ENCODE data around the gene CA14. TPM values are rescaled to one million over a fixed set of nuclear protein-coding genes. Genes with fewer than 3 reads are reported as not detected.

CA14 gene
- polyA plus RNA-seq, 1 of the 3 experiments (the other 2 are of a cell fraction) = 0.08 TPM

DNA sequence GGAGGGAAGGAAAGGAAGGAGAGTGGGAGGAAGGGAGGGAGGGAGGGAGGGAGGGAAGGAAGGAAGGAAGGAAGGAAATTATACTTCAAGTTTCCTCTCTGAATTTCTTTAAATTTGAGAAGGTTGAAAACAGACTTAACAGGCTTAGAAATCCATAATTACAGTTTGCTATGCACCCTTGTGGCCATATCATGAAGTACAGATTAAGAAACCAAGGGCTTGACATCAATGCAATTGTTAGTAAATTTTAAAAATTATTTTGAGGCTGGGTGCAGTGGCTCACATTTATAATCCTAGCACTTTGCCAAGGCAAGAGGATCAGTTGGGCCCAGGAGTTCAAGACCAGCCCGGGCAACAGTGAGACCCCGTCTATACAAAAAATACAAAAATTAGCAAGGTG, 36.0 kb upstream of the CA14 start (continued):
- TF ChIP-seq, protein P1, sequence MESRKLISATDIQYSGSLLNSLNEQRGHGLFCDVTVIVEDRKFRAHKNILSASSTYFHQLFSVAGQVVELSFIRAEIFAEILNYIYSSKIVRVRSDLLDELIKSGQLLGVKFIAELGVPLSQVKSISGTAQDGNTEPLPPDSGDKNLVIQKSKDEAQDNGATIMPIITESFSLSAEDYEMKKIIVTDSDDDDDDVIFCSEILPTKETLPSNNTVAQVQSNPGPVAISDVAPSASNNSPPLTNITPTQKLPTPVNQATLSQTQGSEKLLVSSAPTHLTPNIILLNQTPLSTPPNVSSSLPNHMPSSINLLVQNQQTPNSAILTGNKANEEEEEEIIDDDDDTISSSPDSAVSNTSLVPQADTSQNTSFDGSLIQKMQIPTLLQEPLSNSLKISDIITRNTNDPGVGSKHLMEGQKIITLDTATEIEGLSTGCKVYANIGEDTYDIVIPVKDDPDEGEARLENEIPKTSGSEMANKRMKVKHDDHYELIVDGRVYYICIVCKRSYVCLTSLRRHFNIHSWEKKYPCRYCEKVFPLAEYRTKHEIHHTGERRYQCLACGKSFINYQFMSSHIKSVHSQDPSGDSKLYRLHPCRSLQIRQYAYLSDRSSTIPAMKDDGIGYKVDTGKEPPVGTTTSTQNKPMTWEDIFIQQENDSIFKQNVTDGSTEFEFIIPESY (IDR thresholded peaks at IDR 0.05; ENCODE audit: borderline replicate concordance, low read depth) = no peak

DNA sequence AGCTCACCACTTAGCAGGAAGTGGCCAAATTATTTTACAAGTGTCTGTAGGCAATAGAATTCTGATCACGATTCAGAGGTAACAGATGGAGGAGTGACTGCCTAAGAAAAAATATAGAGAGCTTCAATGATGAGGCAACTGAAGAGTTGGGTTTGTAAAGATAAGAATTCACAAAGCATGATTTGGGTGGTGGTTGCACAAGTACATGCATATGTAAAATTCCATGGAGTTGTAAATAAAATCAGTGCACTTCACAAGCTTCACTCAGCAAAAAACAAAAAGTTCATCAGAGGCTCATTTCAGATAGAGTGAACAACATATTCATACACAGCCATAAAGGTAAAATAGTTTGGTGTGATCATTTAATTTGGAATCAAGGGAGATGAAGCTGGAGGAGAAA, 32.6 kb upstream of the CA14 start:
- TF ChIP-seq MXI1 (IDR thresholded peaks at IDR 0.05; ENCODE audit: low read depth, low read length) = no peak
- no peak for TF ChIP-seq POLR2AphosphoS5 (IDR thresholded peaks at IDR 0.05; ENCODE audit: low read depth, low read length)
- TF ChIP-seq GABPA (IDR thresholded peaks at IDR 0.05; ENCODE audit: low read depth) = no peak
- TF ChIP-seq, protein P1 (IDR thresholded peaks at IDR 0.05; ENCODE audit: borderline replicate concordance, low read depth) = no peak
- no peaks in the 10 kb centered on the region for H3K9me2 ChIP-seq
- H2AFZ ChIP-seq (ENCODE audit: low read depth) = no peak overlapping the region
- no peaks in the 10 kb centered on the region for H3K9me3 ChIP-seq
- H3F3A ChIP-seq (replicated peaks; ENCODE audit: insufficient read depth) = peaks cover 1% of the 10 kb centered on the region
- POLR2A ChIA-PET = no interaction called here
- H4K20me1 ChIP-seq (ENCODE audit: insufficient read depth) = no peaks in the 10 kb centered on the region
- H3K4me1 ChIP-seq (ENCODE audit: control insufficient read depth in 1 of 2, insufficient read depth in 2 of 2, low read depth in 1 of 2, low read length in 1 of 2) = no peaks in the 10 kb centered on the region
- H3K4me3 ChIP-seq (ENCODE audit: low read depth in 2 of 2, low read length in 1 of 2) = no peak overlapping the region
- CTCF ChIA-PET = interaction anchor here (1.0 to 2.1 kb wide), 4 partner anchors 31 to 152 kb away, joined by 3 to 5 read pairs (median 4); no protein-coding TSS in a partner anchor
- H3K27me3 ChIP-seq (ENCODE audit: insufficient read depth) = no peaks in the 10 kb centered on the region
- H3K27ac ChIP-seq (ENCODE audit: low read depth in 2 of 2, low read length in 1 of 2) = no peak overlapping the region
- peaks cover 39 to 74% of the 10 kb centered on the region in 2 experiments for H3K36me3 ChIP-seq (replicated peaks in 1 of 2; ENCODE audit: control insufficient read depth in 1 of 2, insufficient read depth in 2 of 2, low read length in 1 of 2)
- no peak overlapping the region for H3K4me2 ChIP-seq
- no peak overlapping the region for H3K9ac ChIP-seq
- DNase-seq = no peak
- H3K79me2 ChIP-seq (ENCODE audit: insufficient read depth) = peaks cover 15% of the 10 kb centered on the region
- 86% methylated on average over 1 of the region's 1 CpG for WGBS (ENCODE audit: low lambda C conversion rate)

DNA sequence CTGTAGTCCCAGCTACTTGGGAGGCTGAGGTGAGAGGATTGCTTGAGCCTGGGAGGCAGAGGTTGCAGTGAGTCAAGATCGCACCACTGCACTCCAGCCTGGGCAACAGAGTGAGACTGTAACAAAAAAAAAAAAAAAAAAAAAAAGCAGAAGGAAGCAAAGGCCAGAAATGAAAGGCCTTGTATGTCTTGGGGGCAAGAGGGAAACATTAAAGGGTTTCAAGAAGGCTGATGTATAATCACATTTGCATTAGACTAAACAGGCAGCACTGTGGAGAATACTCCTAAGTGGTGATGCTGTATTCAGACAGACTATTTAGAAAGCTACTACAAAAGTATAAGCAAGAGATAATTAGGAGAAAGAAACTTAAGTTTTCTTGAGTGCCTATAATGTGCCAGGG, 32.0 kb upstream of the CA14 start:
- Histone ChIP-seq H3K9ac (no peak overlapping the region), H3K4me1 (ENCODE audit: control insufficient read depth in 1 of 2, insufficient read depth in 2 of 2, low read depth in 1 of 2, low read length in 1 of 2) (no peaks in the 10 kb centered on the region), H3K4me2 (no peak overlapping the region), H3K4me3 (ENCODE audit: low read depth in 2 of 2, low read length in 1 of 2) (no peak overlapping the region), H3K79me2 (ENCODE audit: insufficient read depth) (peaks cover 21% of the 10 kb centered on the region), H4K20me1 (ENCODE audit: insufficient read depth) (no peaks in the 10 kb centered on the region), H2AFZ (ENCODE audit: low read depth) (no peak overlapping the region), H3F3A (replicated peaks; ENCODE audit: insufficient read depth) (peaks cover 3% of the 10 kb centered on the region), H3K27ac (ENCODE audit: low read depth in 2 of 2, low read length in 1 of 2) (no peak overlapping the region), H3K9me2 (no peaks in the 10 kb centered on the region), H3K9me3 (no peaks in the 10 kb centered on the region), H3K27me3 (ENCODE audit: insufficient read depth) (no peaks in the 10 kb centered on the region), H3K36me3 (replicated peaks in 1 of 2; ENCODE audit: control insufficient read depth in 1 of 2, insufficient read depth in 2 of 2, low read length in 1 of 2) (peaks cover 33 to 75% of the 10 kb centered on the region in 2 experiments)
- WGBS (ENCODE audit: low lambda C conversion rate) = 100% methylated on average over 1 of the region's 1 CpG
- TF ChIP-seq TEAD4 (IDR thresholded peaks at IDR 0.05; ENCODE audit: borderline replicate concordance, insufficient read depth) = no peak
- no peak for TF ChIP-seq MXI1 (IDR thresholded peaks at IDR 0.05; ENCODE audit: low read depth, low read length)
- no peak for TF ChIP-seq ELF1 (IDR thresholded peaks at IDR 0.05)
- no peak for TF ChIP-seq RFX5 (IDR thresholded peaks at IDR 0.05; ENCODE audit: low read length)
- TF ChIP-seq, protein P2, sequence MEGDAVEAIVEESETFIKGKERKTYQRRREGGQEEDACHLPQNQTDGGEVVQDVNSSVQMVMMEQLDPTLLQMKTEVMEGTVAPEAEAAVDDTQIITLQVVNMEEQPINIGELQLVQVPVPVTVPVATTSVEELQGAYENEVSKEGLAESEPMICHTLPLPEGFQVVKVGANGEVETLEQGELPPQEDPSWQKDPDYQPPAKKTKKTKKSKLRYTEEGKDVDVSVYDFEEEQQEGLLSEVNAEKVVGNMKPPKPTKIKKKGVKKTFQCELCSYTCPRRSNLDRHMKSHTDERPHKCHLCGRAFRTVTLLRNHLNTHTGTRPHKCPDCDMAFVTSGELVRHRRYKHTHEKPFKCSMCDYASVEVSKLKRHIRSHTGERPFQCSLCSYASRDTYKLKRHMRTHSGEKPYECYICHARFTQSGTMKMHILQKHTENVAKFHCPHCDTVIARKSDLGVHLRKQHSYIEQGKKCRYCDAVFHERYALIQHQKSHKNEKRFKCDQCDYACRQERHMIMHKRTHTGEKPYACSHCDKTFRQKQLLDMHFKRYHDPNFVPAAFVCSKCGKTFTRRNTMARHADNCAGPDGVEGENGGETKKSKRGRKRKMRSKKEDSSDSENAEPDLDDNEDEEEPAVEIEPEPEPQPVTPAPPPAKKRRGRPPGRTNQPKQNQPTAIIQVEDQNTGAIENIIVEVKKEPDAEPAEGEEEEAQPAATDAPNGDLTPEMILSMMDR (IDR thresholded peaks at IDR 0.05) = no peak
- TF ChIP-seq TCF12 (IDR thresholded peaks at IDR 0.05) = no peak
- POLR2A ChIA-PET = no interaction called here
- DNase-seq = no peak
- CTCF ChIA-PET = interaction anchor here (1.0 to 2.1 kb wide), 3 partner anchors 30 to 152 kb away, joined by 4 to 5 read pairs (median 4); no protein-coding TSS in a partner anchor
